Measurements from ENCODE around the gene RAD51D.

DNA sequence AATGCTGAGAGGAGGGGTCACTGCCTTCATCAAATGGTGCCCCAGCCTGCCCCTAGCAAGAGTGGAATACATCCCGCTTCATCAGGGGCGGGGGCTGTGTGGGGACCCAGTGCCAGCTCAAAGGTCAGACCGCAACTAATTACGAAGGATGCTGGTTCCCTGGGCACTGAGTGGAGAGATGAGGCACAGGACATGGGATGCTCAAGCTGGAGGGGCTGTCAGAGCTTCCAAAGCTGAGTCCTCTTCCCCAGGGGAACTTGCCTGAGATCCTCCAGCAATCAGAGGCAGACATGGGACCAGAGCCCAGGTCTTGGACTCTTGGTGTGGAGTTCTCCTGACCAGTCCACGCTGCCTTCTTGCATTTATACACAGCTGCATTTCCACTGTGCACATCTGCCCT lies 46.9 kb upstream of the RAD51D start:
- TF ChIP-seq EP300 (conservative IDR thresholded peaks at IDR 0.05; ENCODE audit: poor library complexity, severe bottlenecking) = no peak
- no peak for TF ChIP-seq POLR2AphosphoS5 (IDR thresholded peaks at IDR 0.05)
- TF ChIP-seq, protein P1, sequence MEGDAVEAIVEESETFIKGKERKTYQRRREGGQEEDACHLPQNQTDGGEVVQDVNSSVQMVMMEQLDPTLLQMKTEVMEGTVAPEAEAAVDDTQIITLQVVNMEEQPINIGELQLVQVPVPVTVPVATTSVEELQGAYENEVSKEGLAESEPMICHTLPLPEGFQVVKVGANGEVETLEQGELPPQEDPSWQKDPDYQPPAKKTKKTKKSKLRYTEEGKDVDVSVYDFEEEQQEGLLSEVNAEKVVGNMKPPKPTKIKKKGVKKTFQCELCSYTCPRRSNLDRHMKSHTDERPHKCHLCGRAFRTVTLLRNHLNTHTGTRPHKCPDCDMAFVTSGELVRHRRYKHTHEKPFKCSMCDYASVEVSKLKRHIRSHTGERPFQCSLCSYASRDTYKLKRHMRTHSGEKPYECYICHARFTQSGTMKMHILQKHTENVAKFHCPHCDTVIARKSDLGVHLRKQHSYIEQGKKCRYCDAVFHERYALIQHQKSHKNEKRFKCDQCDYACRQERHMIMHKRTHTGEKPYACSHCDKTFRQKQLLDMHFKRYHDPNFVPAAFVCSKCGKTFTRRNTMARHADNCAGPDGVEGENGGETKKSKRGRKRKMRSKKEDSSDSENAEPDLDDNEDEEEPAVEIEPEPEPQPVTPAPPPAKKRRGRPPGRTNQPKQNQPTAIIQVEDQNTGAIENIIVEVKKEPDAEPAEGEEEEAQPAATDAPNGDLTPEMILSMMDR (IDR thresholded peaks at IDR 0.05; ENCODE audit: poor library complexity, severe bottlenecking) = no peak

Measured in neural cell (in vitro differentiated cells).